Astrocyte (in vitro differentiated cells and primary cell): Measurements from ENCODE around the gene TSEN54. TPM values are rescaled to one million over a fixed set of nuclear protein-coding genes. Genes with fewer than 3 reads are reported as not detected.

Source experiments
- DNase-seq: peaks from one replicate; pipeline ENCODE4 v3.0.0-alpha.2; 2010; ENCODE audit warnings: low read depth
- FAIRE-seq: peaks from 2 replicates; lab custom pipeline; 2011; peaks lifted over from hg19 to GRCh38; lab: Jason Lieb, UNC
- H2AFZ ChIP-seq: 2 replicates; pipeline ENCODE4 v1.6.0; 2012; ENCODE audit warnings: low read depth, low read length, inconsistent platforms
- H3K27ac ChIP-seq: 2 replicates; pipeline ENCODE4 v1.5.1; 2011; ENCODE audit warnings: low read depth, low read length, inconsistent platforms
- H3K27me3 ChIP-seq: 2 replicates; pipeline ENCODE4 v1.6.0; 2011; ENCODE audit warnings: low read length, inconsistent platforms; ENCODE audit not compliant: insufficient read depth
- H3K36me3 ChIP-seq: 2 replicates; pipeline ENCODE4 v1.5.1; 2011; ENCODE audit warnings: low read length, inconsistent platforms; ENCODE audit not compliant: insufficient read depth
- H3K4me1 ChIP-seq: 2 replicates; pipeline ENCODE4 v1.5.1; 2011; ENCODE audit warnings: low read length, inconsistent platforms; ENCODE audit not compliant: insufficient read depth
- H3K4me2 ChIP-seq: 2 replicates; pipeline ENCODE4 v1.6.0; 2012; ENCODE audit warnings: low read length, inconsistent platforms
- H3K4me3 ChIP-seq: 2 replicates; pipeline ENCODE4 v1.5.1; 2011; ENCODE audit warnings: low read depth, mild to moderate bottlenecking, low read length, inconsistent platforms; ENCODE audit not compliant: insufficient read depth
- H3K79me2 ChIP-seq: 2 replicates; pipeline ENCODE4 v1.6.0; 2012; ENCODE audit warnings: mild to moderate bottlenecking, low read length, inconsistent platforms; ENCODE audit not compliant: insufficient read depth
- H3K9ac ChIP-seq: 2 replicates; pipeline ENCODE4 v1.6.0; 2012; ENCODE audit warnings: mild to moderate bottlenecking, low read length, inconsistent platforms
- H3K9me3 ChIP-seq: 2 replicates; pipeline ENCODE4 v1.5.1; 2012; ENCODE audit warnings: low read depth, mild to moderate bottlenecking, low read length, inconsistent platforms; ENCODE audit not compliant: insufficient read depth
- H4K20me1 ChIP-seq: 2 replicates; pipeline ENCODE4 v1.6.0; 2012; ENCODE audit warnings: low read length, inconsistent platforms; ENCODE audit not compliant: insufficient read depth
- H3K27ac Mint-ChIP-seq: one replicate; pipeline ENCODE4 v1.8.0; 2021; ENCODE audit warnings: mild to moderate bottlenecking, mixed read lengths; ENCODE audit not compliant: unreplicated experiment
- H3K27me3 Mint-ChIP-seq: one replicate; pipeline ENCODE4 v1.8.0; 2021; ENCODE audit warnings: low read depth, mixed read lengths; ENCODE audit not compliant: unreplicated experiment
- H3K36me3 Mint-ChIP-seq: one replicate; pipeline ENCODE4 v1.8.0; 2021; ENCODE audit warnings: low read depth, mixed read lengths; ENCODE audit not compliant: unreplicated experiment
- H3K4me1 Mint-ChIP-seq: one replicate; pipeline ENCODE4 v1.8.0; 2021; ENCODE audit warnings: low read depth, mixed read lengths; ENCODE audit not compliant: unreplicated experiment
- H3K4me3 Mint-ChIP-seq: one replicate; pipeline ENCODE4 v1.8.0; 2021; ENCODE audit warnings: mild to moderate bottlenecking, moderate library complexity, mixed read lengths; ENCODE audit not compliant: unreplicated experiment
- H3K9me3 Mint-ChIP-seq: one replicate; pipeline ENCODE4 v1.8.0; 2021; ENCODE audit warnings: mild to moderate bottlenecking, mixed read lengths; ENCODE audit not compliant: unreplicated experiment
- CTCF ChIP-seq: IDR thresholded peaks from 2 replicates; pipeline ENCODE4 v1.5.1; 2011; ENCODE audit warnings: low read depth, mild to moderate bottlenecking, inconsistent platforms, low read length, moderate library complexity; ENCODE audit not compliant: insufficient read depth
- EZH2 ChIP-seq: IDR thresholded peaks from 2 replicates; pipeline ENCODE4 v1.6.1; 2012; ENCODE audit warnings: mild to moderate bottlenecking, low read length, inconsistent platforms; ENCODE audit not compliant: insufficient read depth
- total RNA-seq: library from RNA; stranded (reverse); gene quantifications from 2 replicates; pipeline ENCODE4 v1.2.1, GENCODE V29; 2021

TSEN54 gene
- total RNA-seq, 1 donor from 2014 or later = 16.5 TPM

- Histone ChIP-seq H3K27me3 (peaks cover 6% of the 10 kb centered on the region), H3K9ac (no peak overlapping the region), H3K79me2 (peaks cover 6% of the 10 kb centered on the region), H3K27ac (no peak overlapping the region), H3K4me1 (peaks cover 11% of the 10 kb centered on the region), H3K4me3 (no peak overlapping the region), H4K20me1 (peaks cover 28% of the 10 kb centered on the region), H3K9me3 (no peaks in the 10 kb centered on the region), H3K36me3 (no peaks in the 10 kb centered on the region), H2AFZ (no peak overlapping the region), H3K4me2 (no peak overlapping the region)
- no peak overlapping the region for H3K4me3 Mint-ChIP-seq
- FAIRE-seq = no peak
- H3K36me3 Mint-ChIP-seq = peaks cover 11% of the 10 kb centered on the region
- no peak for DNase-seq
- H3K27ac Mint-ChIP-seq = no peak overlapping the region
- peaks cover 4% of the 10 kb centered on the region for H3K9me3 Mint-ChIP-seq
- H3K4me1 Mint-ChIP-seq = peaks cover 8% of the 10 kb centered on the region
- H3K27me3 Mint-ChIP-seq = peaks cover 1% of the 10 kb centered on the region
- TF ChIP-seq CTCF (no peak), EZH2 (no peak)
These were observed 5.0 kb downstream of the TSEN54 start for GRCh38 chr17:75521290-75521689.

DNA sequence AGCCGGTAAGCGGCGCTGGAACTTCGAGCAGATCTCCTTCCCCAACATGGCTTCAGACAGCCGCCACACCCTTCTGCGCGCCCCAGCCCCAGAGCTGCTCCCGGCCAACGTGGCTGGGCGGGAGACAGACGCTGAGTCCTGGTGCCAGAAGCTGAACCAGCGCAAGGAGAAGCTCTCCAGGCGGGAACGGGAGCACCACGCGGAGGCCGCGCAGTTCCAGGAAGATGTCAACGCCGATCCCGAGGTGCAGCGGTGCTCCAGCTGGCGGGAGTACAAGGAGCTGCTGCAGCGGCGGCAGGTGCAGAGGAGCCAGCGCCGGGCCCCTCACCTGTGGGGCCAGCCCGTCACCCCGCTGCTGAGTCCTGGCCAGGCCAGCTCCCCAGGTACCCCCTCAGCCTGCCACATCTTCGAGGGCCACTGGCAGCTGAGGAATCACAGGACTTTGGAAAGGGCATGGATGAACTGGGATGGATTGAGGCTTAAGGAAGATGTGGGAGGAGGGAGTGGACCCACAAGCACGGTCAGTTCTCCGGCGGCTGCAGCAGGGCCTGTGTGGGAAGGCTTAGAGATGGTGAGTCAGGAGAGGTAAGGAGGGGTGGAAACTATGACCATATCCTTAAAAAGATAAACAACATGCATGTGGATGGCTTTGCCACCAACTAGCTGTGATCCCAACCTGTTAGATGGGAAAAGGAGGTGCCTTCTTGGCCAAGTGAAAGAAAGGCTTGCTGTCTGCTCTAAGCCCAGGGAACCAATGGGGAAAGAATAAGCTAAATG, 5.8 kb downstream of the TSEN54 start:
- Histone ChIP-seq H3K9ac (no peak overlapping the region), H3K36me3 (no peaks in the 10 kb centered on the region), H3K27ac (no peak overlapping the region), H4K20me1 (peaks cover 28% of the 10 kb centered on the region), H3K9me3 (no peaks in the 10 kb centered on the region), H3K27me3 (peaks cover 13% of the 10 kb centered on the region), H2AFZ (no peak overlapping the region), H3K4me1 (peaks cover 10% of the 10 kb centered on the region), H3K79me2 (peaks cover 6% of the 10 kb centered on the region), H3K4me2 (no peak overlapping the region), H3K4me3 (no peak overlapping the region)
- H3K9me3 Mint-ChIP-seq = peaks cover 4% of the 10 kb centered on the region
- H3K36me3 Mint-ChIP-seq = peaks cover 11% of the 10 kb centered on the region
- DNase-seq (peak; percentile 59), FAIRE-seq (no peak)
- no peak overlapping the region for H3K4me3 Mint-ChIP-seq
- H3K4me1 Mint-ChIP-seq = peaks cover 8% of the 10 kb centered on the region
- H3K27ac Mint-ChIP-seq = no peak overlapping the region
- peaks cover 6% of the 10 kb centered on the region for H3K27me3 Mint-ChIP-seq
- no peak for TF ChIP-seq CTCF
- no peak for TF ChIP-seq EZH2

- Histone ChIP-seq H3K4me2 (no peak overlapping the region), H3K4me1 (peaks cover 7% of the 10 kb centered on the region), H2AFZ (no peak overlapping the region), H3K4me3 (no peak overlapping the region), H3K36me3 (no peaks in the 10 kb centered on the region), H4K20me1 (peaks cover 14% of the 10 kb centered on the region), H3K27ac (no peak overlapping the region), H3K27me3 (peaks cover 14% of the 10 kb centered on the region), H3K9ac (no peak overlapping the region), H3K9me3 (no peaks in the 10 kb centered on the region), H3K79me2 (no peaks in the 10 kb centered on the region)
- Mint-ChIP-seq H3K27ac (no peak overlapping the region), H3K27me3 (peaks cover 7% of the 10 kb centered on the region), H3K4me1 (peaks cover 3% of the 10 kb centered on the region), H3K4me3 (no peak overlapping the region), H3K36me3 (peaks cover 6% of the 10 kb centered on the region), H3K9me3 (no peaks in the 10 kb centered on the region)
- TF ChIP-seq EZH2 (no peak), CTCF (no peak)
- DNase-seq (no peak), FAIRE-seq (no peak)
These were observed 7.3 kb downstream of the TSEN54 start for GRCh38 chr17:75523647-75524046.
